Neural cell (in vitro differentiated cells): ENCODE data around the gene KRTAP4-1. TPM values are rescaled to one million over a fixed set of nuclear protein-coding genes. Genes with fewer than 3 reads are reported as not detected.

Source experiments
- H2AFZ ChIP-seq: fragments of 200-600, 300-800 bp; sonication (generic), shearing (Covaris generic); 2 replicates; pipeline ENCODE4 v1.6.0; 2014; ENCODE audit warnings: low read depth, mild to moderate bottlenecking, antibody characterized with exemption, low read length, moderate library complexity
- H3F3A ChIP-seq: fragments of 200-600 bp; shearing (Covaris generic); 2 replicates; pipeline ENCODE4 v1.6.1; 2016; ENCODE audit warnings: mild to moderate bottlenecking, moderate library complexity, mixed read lengths, antibody characterized with exemption, low read length; ENCODE audit not compliant: insufficient read depth, poor library complexity, severe bottlenecking
- H3K27ac ChIP-seq: fragments of 200-600, 300-800 bp; sonication (generic), shearing (Covaris generic); 2 replicates; pipeline ENCODE4 v1.5.1; 2014; ENCODE audit warnings: mild to moderate bottlenecking, low read length, moderate library complexity
- H3K27me3 ChIP-seq: fragments of 300-800, 200-600 bp; sonication (generic), shearing (Covaris generic); 2 replicates; pipeline ENCODE4 v1.6.0; 2014; ENCODE audit warnings: mild to moderate bottlenecking, low read depth, low read length, moderate library complexity; ENCODE audit not compliant: insufficient read depth
- H3K36me3 ChIP-seq: fragments of 300-800, 200-600 bp; sonication (generic), shearing (Covaris generic); 2 replicates; pipeline ENCODE4 v1.5.1; 2014; ENCODE audit warnings: mild to moderate bottlenecking, antibody characterized with exemption, low read length, moderate library complexity; ENCODE audit not compliant: insufficient read depth
- H3K4me2 ChIP-seq: fragments of 300-800, 200-600 bp; sonication (generic), shearing (Covaris generic); 2 replicates; pipeline ENCODE4 v1.6.0; 2014; ENCODE audit warnings: mild to moderate bottlenecking, low read length
- H3K4me3 ChIP-seq: fragments of 300-800, 200-600 bp; sonication (generic), shearing (Covaris generic); 2 replicates; pipeline ENCODE4 v1.5.1; 2014; ENCODE audit warnings: mild to moderate bottlenecking, low read length, moderate library complexity
- H3K79me2 ChIP-seq: fragments of 200-600 bp; shearing (Covaris generic); replicated peaks from 2 replicates; pipeline ENCODE4 v1.6.0; 2014; ENCODE audit warnings: mild to moderate bottlenecking, low read length, moderate library complexity; ENCODE audit not compliant: insufficient read depth
- H3K9ac ChIP-seq: fragments of 300-800, 200-600 bp; sonication (generic), shearing (Covaris generic); 2 replicates; pipeline ENCODE4 v1.6.1; 2016; ENCODE audit warnings: mild to moderate bottlenecking, low read length, mixed read lengths
- H3K9me2 ChIP-seq: fragments of 200-600 bp; shearing (Covaris generic); 2 replicates; pipeline ENCODE4 v1.6.1; 2016; ENCODE audit warnings: mild to moderate bottlenecking, low read length, mixed read lengths; ENCODE audit not compliant: insufficient read depth
- H3K9me3 ChIP-seq: fragments of 200-600, 300-800 bp; sonication (generic), shearing (Covaris generic); 2 replicates; pipeline ENCODE4 v1.6.1; 2016; ENCODE audit warnings: mild to moderate bottlenecking, mixed run types, low read length, moderate library complexity, mixed read lengths
- H4K20me1 ChIP-seq: fragments of 200-600 bp; shearing (Covaris generic); 2 replicates; pipeline ENCODE4 v1.6.1; 2016; ENCODE audit warnings: mild to moderate bottlenecking, mixed run types; ENCODE audit not compliant: insufficient read depth
- EP300 ChIP-seq: fragments of 450-650 bp; conservative IDR thresholded peaks from 2 replicates; pipeline ENCODE4 v1.6.1; 2014; ENCODE audit warnings: antibody characterized with exemption, mild to moderate bottlenecking, moderate library complexity; ENCODE audit not compliant: poor library complexity, severe bottlenecking
- EZH2 ChIP-seq: fragments of 200-600, 300-800 bp; shearing (Covaris generic), sonication (generic); IDR thresholded peaks from 2 replicates; pipeline ENCODE4 v1.6.1; 2014; ENCODE audit warnings: antibody characterized with exemption, low read length, borderline replicate concordance, mild to moderate bottlenecking; ENCODE audit not compliant: insufficient read depth, poor library complexity, severe bottlenecking
- MXI1 ChIP-seq: fragments of 450-650 bp; conservative IDR thresholded peaks from 2 replicates; pipeline ENCODE4 v1.6.1; 2014; ENCODE audit warnings: antibody characterized with exemption, mild to moderate bottlenecking; ENCODE audit not compliant: poor library complexity, severe bottlenecking
- POLR2AphosphoS5 ChIP-seq: IDR thresholded peaks from 2 replicates; pipeline ENCODE4 v1.6.1; 2012
- RAD21 ChIP-seq: fragments of 450-650 bp; conservative IDR thresholded peaks from 2 replicates; pipeline ENCODE4 v1.6.1; 2014; ENCODE audit warnings: antibody characterized with exemption, mild to moderate bottlenecking, moderate library complexity
- REST ChIP-seq: IDR thresholded peaks from 2 replicates; pipeline ENCODE4 v1.6.1; 2012; ENCODE audit warnings: borderline replicate concordance
- SMC3 ChIP-seq: fragments of 450-650 bp; conservative IDR thresholded peaks from 2 replicates; pipeline ENCODE4 v1.6.1; 2014; ENCODE audit warnings: antibody characterized with exemption, mild to moderate bottlenecking, moderate library complexity; ENCODE audit not compliant: poor library complexity
- TAF1 ChIP-seq: IDR thresholded peaks from 2 replicates; pipeline ENCODE4 v1.6.1; 2012; ENCODE audit warnings: low read depth
- polyA plus RNA-seq: library from polyadenylated mRNA; depleted of rRNA; stranded (reverse); fragments of >200 nt; gene quantifications from 2 replicates; pipeline ENCODE4 v1.2.3, GENCODE V29; 2014
- TF ChIP-seq, protein P1 (sequence below): fragments of 450-650 bp; IDR thresholded peaks from 2 replicates; pipeline ENCODE4 v1.5.1; 2014; ENCODE audit warnings: antibody characterized with exemption, mild to moderate bottlenecking, moderate library complexity; ENCODE audit not compliant: poor library complexity, severe bottlenecking

Gene KRTAP4-1
- polyA plus RNA-seq, 1 donor from 2014 or later: not detected

GRCh38 chr17:41223821-41224220 is 39.1 kb upstream of the KRTAP4-1 start:
- H3K36me3 ChIP-seq: no peaks in the 10 kb centered on the region
- no peak overlapping the region for H3K4me3 ChIP-seq
- no peaks in the 10 kb centered on the region for H4K20me1 ChIP-seq
- no peaks in the 10 kb centered on the region for H3K9me3 ChIP-seq
- no peaks in the 10 kb centered on the region for H3K27me3 ChIP-seq
- no peak overlapping the region for H3K4me2 ChIP-seq
- H3K27ac ChIP-seq: no peak overlapping the region
- no peak for TF ChIP-seq REST
- no peak for TF ChIP-seq SMC3
- TF ChIP-seq, protein P1, sequence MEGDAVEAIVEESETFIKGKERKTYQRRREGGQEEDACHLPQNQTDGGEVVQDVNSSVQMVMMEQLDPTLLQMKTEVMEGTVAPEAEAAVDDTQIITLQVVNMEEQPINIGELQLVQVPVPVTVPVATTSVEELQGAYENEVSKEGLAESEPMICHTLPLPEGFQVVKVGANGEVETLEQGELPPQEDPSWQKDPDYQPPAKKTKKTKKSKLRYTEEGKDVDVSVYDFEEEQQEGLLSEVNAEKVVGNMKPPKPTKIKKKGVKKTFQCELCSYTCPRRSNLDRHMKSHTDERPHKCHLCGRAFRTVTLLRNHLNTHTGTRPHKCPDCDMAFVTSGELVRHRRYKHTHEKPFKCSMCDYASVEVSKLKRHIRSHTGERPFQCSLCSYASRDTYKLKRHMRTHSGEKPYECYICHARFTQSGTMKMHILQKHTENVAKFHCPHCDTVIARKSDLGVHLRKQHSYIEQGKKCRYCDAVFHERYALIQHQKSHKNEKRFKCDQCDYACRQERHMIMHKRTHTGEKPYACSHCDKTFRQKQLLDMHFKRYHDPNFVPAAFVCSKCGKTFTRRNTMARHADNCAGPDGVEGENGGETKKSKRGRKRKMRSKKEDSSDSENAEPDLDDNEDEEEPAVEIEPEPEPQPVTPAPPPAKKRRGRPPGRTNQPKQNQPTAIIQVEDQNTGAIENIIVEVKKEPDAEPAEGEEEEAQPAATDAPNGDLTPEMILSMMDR: no peak
- TF ChIP-seq EP300: no peak
- H3K9ac ChIP-seq: no peak overlapping the region
- H3F3A ChIP-seq: no peaks in the 10 kb centered on the region
- no peaks in the 10 kb centered on the region for H3K9me2 ChIP-seq
- H3K79me2 ChIP-seq: no peaks in the 10 kb centered on the region
- H2AFZ ChIP-seq: no peak overlapping the region

- no peaks in the 10 kb centered on the region for H3K27me3 ChIP-seq
- H3K9me3 ChIP-seq: no peaks in the 10 kb centered on the region
- H2AFZ ChIP-seq: no peak overlapping the region
- no peaks in the 10 kb centered on the region for H3K36me3 ChIP-seq
- H3K27ac ChIP-seq: no peak overlapping the region
- TF ChIP-seq, protein P1: no peak
- TF ChIP-seq RAD21 (no peak), POLR2AphosphoS5 (no peak), EP300 (no peak), EZH2 (no peak), TAF1 (no peak), REST (no peak), MXI1 (no peak), SMC3 (no peak)
- H4K20me1 ChIP-seq: no peaks in the 10 kb centered on the region
- H3K79me2 ChIP-seq: no peaks in the 10 kb centered on the region
- no peaks in the 10 kb centered on the region for H3F3A ChIP-seq
- no peak overlapping the region for H3K4me3 ChIP-seq
- no peak overlapping the region for H3K4me2 ChIP-seq
- no peaks in the 10 kb centered on the region for H3K9me2 ChIP-seq
- no peak overlapping the region for H3K9ac ChIP-seq
Observed at GRCh38 chr17:41215681-41216080, 31.0 kb upstream of the KRTAP4-1 start.
